Lung (tissue), 12 donors: Measurements from ENCODE around the gene UBE2F. TPM values are rescaled to one million over a fixed set of nuclear protein-coding genes. Genes with fewer than 3 reads are reported as not detected.
"Not testable (repeated sequence)": the region's sequence is repeated elsewhere in the genome, so short reads cannot be mapped to it uniquely, and the experiment has no call there.

Source experiments
- ATAC-seq: fragments of 200-7000 bp; cut with Tn5 transposase; one replicate; pipeline ENCODE4 v1.9.1; 2020; ENCODE audit warnings: moderate number of reproducible peaks; ENCODE audit not compliant: insufficient read depth, low FRiP score
- DNase-seq, 3 donors: peaks; one replicate each; pipeline ENCODE4 v3.0.0-alpha.2; 2013 to 2017
- H3K27ac ChIP-seq, 2 donors: one replicate each; pipeline ENCODE4 v1.5.1; 2013; ENCODE audit warnings: mild to moderate bottlenecking in 2 of 2, moderate library complexity in 2 of 2, control low read depth in 1 of 2, inconsistent platforms in 1 of 2, low read depth in 1 of 2, low read length in 1 of 2
- H3K27me3 ChIP-seq, 3 donors: one replicate each; pipeline ENCODE4 v1.5.1; 2013; ENCODE audit warnings: low read length in 2 of 3; ENCODE audit not compliant: control insufficient read depth in 3 of 3, insufficient read depth in 3 of 3
- H3K36me3 ChIP-seq, 4 donors: one replicate each; pipeline ENCODE4 v1.5.1; 2013; ENCODE audit warnings: low read length in 4 of 4, mild to moderate bottlenecking in 1 of 4, moderate library complexity in 1 of 4; ENCODE audit not compliant: control insufficient read depth in 4 of 4, insufficient read depth in 4 of 4
- H3K4me1 ChIP-seq, 5 donors: one replicate each; pipeline ENCODE4 v1.5.1; 2013; ENCODE audit warnings: low read length in 5 of 5, mild to moderate bottlenecking in 2 of 5, moderate library complexity in 1 of 5; ENCODE audit not compliant: control insufficient read depth in 5 of 5, insufficient read depth in 5 of 5
- H3K4me3 ChIP-seq: one replicate; pipeline ENCODE4 v1.5.1; 2013; ENCODE audit warnings: mild to moderate bottlenecking, control low read depth, moderate library complexity
- H3K9ac ChIP-seq, 2 donors: one replicate each; pipeline ENCODE4 v1.5.1; 2013; ENCODE audit warnings: low read length in 2 of 2, control low read depth in 1 of 2; ENCODE audit not compliant: insufficient read depth in 1 of 2
- H3K9me3 ChIP-seq, 4 donors: one replicate each; pipeline ENCODE4 v1.5.1; 2013; ENCODE audit warnings: low read length in 3 of 4, mild to moderate bottlenecking in 1 of 4, moderate library complexity in 1 of 4; ENCODE audit not compliant: control insufficient read depth in 4 of 4, insufficient read depth in 3 of 4
- WGBS, 2 donors: extraction: QIAGEN DNeasy Blood & Tissue Kit; methylation state at CpG; one replicate each; pipeline ENCODE4 v1.1.7; 2013; 5-methylcytosine and 5-hydroxymethylcytosine counted together
- polyA plus RNA-seq, 2 donors: library from polyadenylated mRNA; stranded (reverse); fragments of 200-250 nt; gene quantifications; one replicate each; pipeline ENCODE4 v1.2.1, GENCODE V29; 2013
- total RNA-seq, 2 donors: library from RNA; depleted of rRNA in 1 of 2; stranded (reverse); fragments of >200 nt in 1 of 2; gene quantifications; one replicate each; pipeline ENCODE4 v1.2.1, GENCODE V29; 2014 to 2021
- TF ChIP-seq, protein P1 (sequence below): IDR thresholded peaks from 2 replicates; pipeline ENCODE4 v1.5.1; 2012; ENCODE audit warnings: mild to moderate bottlenecking; ENCODE audit errors: control extremely low read depth, extremely low read depth
- donor health status: control.
- donor health status: control.
- donor health status: Bipolar disorder and iron deficiency.
- donor health status: healthy.
- donor health status: DM: yes; HTN: yes; CAD: no.

UBE2F gene
- total and polyA plus RNA-seq, 4 donors = 30.3 to 63.3 (median 46.8) TPM

DNA sequence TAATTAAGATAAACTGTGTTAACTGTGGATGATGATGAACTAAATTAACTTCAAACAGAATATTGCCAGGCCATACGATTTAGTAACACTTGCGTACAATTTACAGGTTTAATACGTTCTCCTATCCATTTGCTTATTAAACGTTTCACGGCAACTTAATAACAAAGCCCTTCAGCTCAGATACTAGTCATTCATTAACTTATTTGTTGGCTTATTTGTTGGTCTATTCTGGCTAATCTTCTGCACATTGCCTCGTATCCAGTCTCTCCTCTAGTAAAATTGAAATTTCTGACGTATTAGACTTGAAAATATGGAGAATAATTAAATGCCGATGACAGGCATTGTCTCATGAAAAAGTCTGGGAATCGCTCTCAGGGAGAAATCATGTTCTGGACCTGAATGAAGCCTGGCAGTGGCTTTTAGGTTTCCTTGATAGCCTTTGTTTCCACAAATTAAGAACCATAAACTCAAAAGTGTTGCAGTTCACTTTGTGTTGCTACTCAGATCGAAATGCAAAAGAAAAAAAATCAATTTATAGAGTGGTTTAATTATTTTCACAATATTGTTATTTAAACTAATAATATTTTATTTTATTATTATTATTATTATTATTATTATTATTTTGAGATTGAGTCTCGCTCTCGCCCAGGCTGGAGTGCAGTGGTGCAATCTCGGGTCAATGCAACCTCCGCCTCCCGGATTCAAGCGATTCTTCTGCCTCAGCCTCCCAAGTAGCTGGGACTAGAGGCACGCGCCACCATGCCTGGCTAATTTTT lies 98.4 kb downstream of the UBE2F start:
- Histone ChIP-seq H3K9ac (no peak overlapping the region), H3K36me3 (peaks cover 3 to 8% (median 6%) of the 10 kb centered on the region in 4 donors)

GRCh38 chr2:238066218-238066617 lies 99.4 kb downstream of the UBE2F start:
- peaks cover 0 to 8% (median 4%) of the 10 kb centered on the region in 5 donors for H3K4me1 ChIP-seq
- ATAC-seq = no peak
- no peak overlapping the region for H3K9ac ChIP-seq
- H3K4me3 ChIP-seq = no peak overlapping the region
- TF ChIP-seq, protein P1, sequence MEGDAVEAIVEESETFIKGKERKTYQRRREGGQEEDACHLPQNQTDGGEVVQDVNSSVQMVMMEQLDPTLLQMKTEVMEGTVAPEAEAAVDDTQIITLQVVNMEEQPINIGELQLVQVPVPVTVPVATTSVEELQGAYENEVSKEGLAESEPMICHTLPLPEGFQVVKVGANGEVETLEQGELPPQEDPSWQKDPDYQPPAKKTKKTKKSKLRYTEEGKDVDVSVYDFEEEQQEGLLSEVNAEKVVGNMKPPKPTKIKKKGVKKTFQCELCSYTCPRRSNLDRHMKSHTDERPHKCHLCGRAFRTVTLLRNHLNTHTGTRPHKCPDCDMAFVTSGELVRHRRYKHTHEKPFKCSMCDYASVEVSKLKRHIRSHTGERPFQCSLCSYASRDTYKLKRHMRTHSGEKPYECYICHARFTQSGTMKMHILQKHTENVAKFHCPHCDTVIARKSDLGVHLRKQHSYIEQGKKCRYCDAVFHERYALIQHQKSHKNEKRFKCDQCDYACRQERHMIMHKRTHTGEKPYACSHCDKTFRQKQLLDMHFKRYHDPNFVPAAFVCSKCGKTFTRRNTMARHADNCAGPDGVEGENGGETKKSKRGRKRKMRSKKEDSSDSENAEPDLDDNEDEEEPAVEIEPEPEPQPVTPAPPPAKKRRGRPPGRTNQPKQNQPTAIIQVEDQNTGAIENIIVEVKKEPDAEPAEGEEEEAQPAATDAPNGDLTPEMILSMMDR = no peak
- no peaks in the 10 kb centered on the region for H3K27me3 ChIP-seq
- no peak for DNase-seq
- no peaks in the 10 kb centered on the region for H3K9me3 ChIP-seq
- WGBS, 2 donors = 87 to 92% methylated on average over 9 of the region's 9 CpGs
- H3K36me3 ChIP-seq = peaks cover 3 to 11% (median 6%) of the 10 kb centered on the region in 4 donors
- no peak overlapping the region for H3K27ac ChIP-seq

More for the DNA sequence above, 98.4 kb downstream of the UBE2F start:
- Histone ChIP-seq H3K27me3 (no peaks in the 10 kb centered on the region), H3K27ac (no peak overlapping the region), H3K4me3 (no peak overlapping the region), H3K4me1 (peaks cover 0 to 8% (median 4%) of the 10 kb centered on the region in 5 donors), H3K9me3 (no peaks in the 10 kb centered on the region)
- DNase-seq = no peak
- ATAC-seq = no peak
- TF ChIP-seq, protein P1 = no peak
- WGBS, 2 donors = 87 to 90% methylated on average over 18 of the region's 18 CpGs

DNA sequence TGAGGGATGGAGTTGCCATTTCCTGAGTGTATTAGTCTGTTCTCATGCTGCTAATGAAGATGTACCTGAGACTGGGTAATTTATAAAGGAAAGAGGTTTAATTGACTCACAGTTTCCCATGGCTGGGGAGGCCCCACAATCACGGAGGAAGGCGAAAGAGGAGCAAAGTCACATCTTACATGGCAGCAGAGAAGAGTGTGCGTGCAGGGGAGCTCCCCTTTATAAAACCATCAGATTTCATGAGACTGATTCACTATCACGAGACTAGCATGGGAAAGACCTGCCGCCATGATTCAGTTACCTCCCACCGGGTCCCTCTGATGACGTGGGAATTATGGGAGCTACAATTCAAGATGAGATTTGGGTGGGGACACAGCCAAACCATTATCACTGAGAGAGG lies 99.9 kb downstream of the UBE2F start:
- not testable (repeated sequence) for H3K4me3 ChIP-seq, ATAC-seq, H3K27ac ChIP-seq, H3K4me1 ChIP-seq, DNase-seq, H3K9me3 ChIP-seq, H3K27me3 ChIP-seq, H3K9ac ChIP-seq
- WGBS, 2 donors = 95 to 97% methylated on average over 7 of the region's 7 CpGs
- peaks cover 5 to 14% (median 9%) of the 10 kb centered on the region in 4 donors for H3K36me3 ChIP-seq

- ATAC-seq = no peak
- no peak overlapping the region for H3K4me3 ChIP-seq
- no peaks in the 10 kb centered on the region for H3K4me1 ChIP-seq
- no peak overlapping the region for H3K9ac ChIP-seq
- H3K27ac ChIP-seq = no peak overlapping the region
- TF ChIP-seq, protein P1 = no peak
- H3K27me3 ChIP-seq = no peaks in the 10 kb centered on the region
- WGBS, 2 donors = 91% methylated on average over 7 of the region's 7 CpGs
- H3K36me3 ChIP-seq = peaks cover 7 to 14% (median 10%) of the 10 kb centered on the region in 4 donors
- no peaks in the 10 kb centered on the region for H3K9me3 ChIP-seq
- no peak for DNase-seq
Measured at GRCh38 chr2:238067939-238068338, 101.1 kb downstream of the UBE2F start.
